Activated CD4-positive, alpha-beta T cell treated with anti-CD3 and anti-CD28 coated beads, Interleukin-2, Interleukin-4, amounts not matched to agents 100 ng/mL and 50 ng/mL, durations not matched to agents 16 hours and 8 hours (primary cell): Measurements from ENCODE around the gene PIP.
"Not testable (repeated sequence)": the region's sequence is repeated elsewhere in the genome, so short reads cannot be mapped to it uniquely, and the experiment has no call there.

Experiments
- DNase-seq: peaks from one replicate; pipeline ENCODE4 v3.0.0-alpha.2; 2020; ENCODE audit warnings: low spot score

PIP gene

GRCh38 chr7:143177374-143178119 lies 45.7 kb downstream of the PIP start:
- no peak for DNase-seq

- not testable (repeated sequence) for DNase-seq
Observed at GRCh38 chr7:143180771-143181170, 48.9 kb downstream of the PIP start.

DNA sequence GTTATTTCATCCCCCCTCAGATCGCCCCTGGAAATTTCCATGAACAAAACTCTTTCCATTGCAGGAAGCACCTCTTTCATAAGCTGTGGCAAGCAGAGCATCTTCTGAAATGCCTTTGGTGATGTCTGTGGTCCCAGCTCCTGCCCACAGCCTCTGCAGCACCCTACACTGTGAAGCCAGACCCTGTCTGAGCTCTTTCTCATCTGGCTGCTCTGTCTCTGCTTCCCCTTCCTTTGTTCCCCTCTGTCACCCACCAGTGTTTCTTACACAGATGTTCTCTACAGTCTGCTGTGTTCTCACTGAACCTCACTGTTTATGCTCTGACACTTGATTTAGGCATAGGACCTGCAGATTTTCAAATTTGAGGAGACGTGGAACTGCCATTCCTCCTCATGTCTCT lies 49.5 kb downstream of the PIP start:
- no peak for DNase-seq

DNA sequence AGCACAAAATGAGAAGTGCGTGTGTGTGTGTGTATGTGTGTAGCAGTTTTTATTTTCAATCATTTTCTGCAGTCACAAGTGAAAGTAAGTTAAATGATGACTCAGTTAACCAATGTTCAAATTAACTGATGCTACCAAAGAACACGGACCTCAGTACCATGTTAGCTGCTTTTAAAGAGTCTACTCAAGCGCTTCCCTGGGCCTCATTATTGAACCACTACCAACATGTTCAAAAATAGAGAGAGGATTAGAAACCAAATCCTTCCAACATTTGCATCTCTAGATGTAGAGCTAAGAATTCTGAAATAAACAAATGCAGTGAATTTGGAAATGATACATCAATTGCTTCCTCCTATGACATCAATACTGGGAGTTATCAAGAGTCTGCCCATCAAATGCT lies 51.1 kb downstream of the PIP start, which contains the start of gene TAS2R39:
Gene TAS2R39 (plus strand): TSS at position 396 of the 400 bp plus-strand sequence. CDS start 0 bp downstream, at position 396.
- no peak for DNase-seq

DNA sequence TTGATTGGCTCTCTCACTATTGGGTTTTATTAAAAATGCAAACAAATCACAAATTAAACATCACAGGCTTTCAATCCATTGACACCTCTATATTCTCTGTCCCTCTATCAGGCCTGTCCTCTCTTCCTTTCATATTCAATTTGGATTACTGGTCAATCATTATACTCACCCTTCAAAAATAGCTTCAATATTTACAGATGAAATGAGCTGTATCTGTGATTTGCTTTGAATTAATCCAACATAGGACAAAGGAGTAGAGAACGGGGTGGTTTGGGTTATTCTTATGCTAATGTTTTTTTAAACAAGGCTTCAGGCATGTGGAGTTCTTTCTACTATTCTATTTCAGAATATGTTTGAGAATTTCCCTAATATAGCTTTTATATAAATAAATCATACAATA lies 53.7 kb downstream of the PIP start:
- no peak for DNase-seq

- no peak for DNase-seq
Observed at GRCh38 chr7:143188994-143189393, 57.1 kb downstream of the PIP start.
